GM12865 (cell line): ENCODE data around the gene EXT2.

Source experiments
- DNase-seq: peaks from one replicate; pipeline ENCODE4 v3.0.0; 2010; ENCODE audit warnings: low read depth
- H3K4me3 ChIP-seq: 2 replicates; pipeline ENCODE4 v1.5.1; 2011; ENCODE audit warnings: mild to moderate bottlenecking, low read depth, low read length, control low read depth
- CTCF ChIP-seq: IDR thresholded peaks from 2 replicates; pipeline ENCODE4 v1.5.1; 2011; ENCODE audit warnings: low read length, control low read depth, low read depth, inconsistent platforms; ENCODE audit not compliant: insufficient read depth; ENCODE audit errors: missing control alignments

The EXT2 gene

GRCh38 chr11:44096360-44097185, 1.1 kb downstream of the EXT2 start:
- peak overlapping the region; percentile 65 for H3K4me3 ChIP-seq
- TF ChIP-seq CTCF = no peak
- no peak for DNase-seq

GRCh38 chr11:44097821-44098220, 2.3 kb downstream of the EXT2 start:
- no peak for DNase-seq
- no peak overlapping the region for H3K4me3 ChIP-seq
- TF ChIP-seq CTCF = no peak

- no peak for DNase-seq
- no peak overlapping the region for H3K4me3 ChIP-seq
- no peak for TF ChIP-seq CTCF
These were observed 5.6 kb downstream of the EXT2 start for GRCh38 chr11:44101098-44101497.

- no peak for DNase-seq
- H3K4me3 ChIP-seq = no peak overlapping the region
- no peak for TF ChIP-seq CTCF
These were observed 9.2 kb downstream of the EXT2 start for GRCh38 chr11:44104481-44105294.

GRCh38 chr11:44108260-44108659, 12.8 kb downstream of the EXT2 start:
- no peak for TF ChIP-seq CTCF
- DNase-seq = no peak

GRCh38 chr11:44110231-44110679, 14.8 kb downstream of the EXT2 start:
- TF ChIP-seq CTCF = peak; percentile 79
- peak; percentile 72 for DNase-seq
- H3K4me3 ChIP-seq = no peak overlapping the region

More at GRCh38 chr11:44108260-44108659, 12.8 kb downstream of the EXT2 start:
- H3K4me3 ChIP-seq = no peak overlapping the region
